Loucy (cell line): ENCODE results near the gene PARP1.

ENCODE experiments used
- CTCF ChIP-seq: fragments of 200-600 bp; sonication (generic); conservative IDR thresholded peaks from 2 replicates; pipeline ENCODE4 v1.5.1; 2014; ENCODE audit warnings: mild to moderate bottlenecking, antibody characterized with exemption, low read length
- EZH2phosphoT487 ChIP-seq: fragments of 200-600 bp; IDR thresholded peaks from 2 replicates; pipeline ENCODE4 v1.6.1; 2018; ENCODE audit warnings: antibody characterized with exemption, mild to moderate bottlenecking, moderate library complexity, borderline replicate concordance

DNA sequence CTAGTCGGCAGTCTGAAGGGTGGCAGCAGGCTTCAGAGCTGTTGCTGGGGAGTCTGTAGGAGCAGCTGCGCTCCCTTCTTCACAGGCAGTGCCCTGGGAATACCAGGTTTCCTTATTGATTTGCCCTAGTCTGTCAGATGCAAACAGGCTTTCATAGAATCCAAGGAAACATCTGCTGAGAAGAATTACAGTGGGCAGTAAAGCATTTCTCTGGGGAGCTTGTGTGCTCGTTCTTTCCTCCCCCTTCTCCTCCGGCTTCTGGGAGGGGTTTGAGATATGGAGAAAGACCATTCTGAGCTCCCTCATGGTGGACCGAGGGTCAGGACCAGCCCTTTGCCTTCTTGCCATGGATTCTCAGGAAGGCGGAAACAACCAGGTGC lies 25.4 kb upstream of the PARP1 start:
- TF ChIP-seq CTCF: no peak
- TF ChIP-seq EZH2phosphoT487: no peak
